NB4 (cell line): Measurements from ENCODE around the gene TMEFF1.

Experiments used
- MYC ChIP-seq: IDR thresholded peaks from 2 replicates; pipeline ENCODE4 v1.6.1; 2011; ENCODE audit warnings: low read depth, low read length
- TF ChIP-seq, protein P1 (sequence below): IDR thresholded peaks from one replicate; pipeline ENCODE4 v1.5.1; 2012; ENCODE audit warnings: low read depth, low read length

DNA sequence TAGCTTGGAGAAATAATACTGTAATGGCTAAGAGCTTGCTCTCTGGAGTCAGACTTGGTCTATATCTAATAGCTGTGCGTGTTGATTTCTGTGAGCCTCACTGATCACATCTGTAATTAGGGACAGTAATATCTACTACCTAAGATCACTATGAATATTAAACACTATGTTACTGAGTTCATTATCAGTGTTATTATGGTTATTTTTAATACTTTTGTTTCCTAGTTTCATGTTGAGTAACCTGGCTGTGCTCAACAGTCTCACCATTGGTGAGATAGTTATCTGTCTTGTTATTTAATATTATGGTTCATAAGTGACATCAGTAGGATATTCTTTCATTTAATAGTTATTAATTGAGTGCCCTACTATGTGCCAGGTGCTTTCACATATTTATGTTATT lies 82.5 kb downstream of the TMEFF1 start:
- TF ChIP-seq, protein P1, sequence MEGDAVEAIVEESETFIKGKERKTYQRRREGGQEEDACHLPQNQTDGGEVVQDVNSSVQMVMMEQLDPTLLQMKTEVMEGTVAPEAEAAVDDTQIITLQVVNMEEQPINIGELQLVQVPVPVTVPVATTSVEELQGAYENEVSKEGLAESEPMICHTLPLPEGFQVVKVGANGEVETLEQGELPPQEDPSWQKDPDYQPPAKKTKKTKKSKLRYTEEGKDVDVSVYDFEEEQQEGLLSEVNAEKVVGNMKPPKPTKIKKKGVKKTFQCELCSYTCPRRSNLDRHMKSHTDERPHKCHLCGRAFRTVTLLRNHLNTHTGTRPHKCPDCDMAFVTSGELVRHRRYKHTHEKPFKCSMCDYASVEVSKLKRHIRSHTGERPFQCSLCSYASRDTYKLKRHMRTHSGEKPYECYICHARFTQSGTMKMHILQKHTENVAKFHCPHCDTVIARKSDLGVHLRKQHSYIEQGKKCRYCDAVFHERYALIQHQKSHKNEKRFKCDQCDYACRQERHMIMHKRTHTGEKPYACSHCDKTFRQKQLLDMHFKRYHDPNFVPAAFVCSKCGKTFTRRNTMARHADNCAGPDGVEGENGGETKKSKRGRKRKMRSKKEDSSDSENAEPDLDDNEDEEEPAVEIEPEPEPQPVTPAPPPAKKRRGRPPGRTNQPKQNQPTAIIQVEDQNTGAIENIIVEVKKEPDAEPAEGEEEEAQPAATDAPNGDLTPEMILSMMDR: no peak
- no peak for TF ChIP-seq MYC
